GM10248 (cell line): ENCODE data around the gene SYVN1.

Source experiments
- CTCF ChIA-PET: fragments of 300-600 bp; sonication (Branson Sonifier 250); formaldehyde crosslinking; extraction: SDS; loops from one replicate; lab custom pipeline; 2021; ENCODE audit warnings: antibody characterized with exemption; lab: Yijun Ruan, JAX
- POLR2A ChIA-PET: fragments of 350-650 bp; sonication (Branson Sonifier 250); formaldehyde crosslinking; extraction: SDS; loops from one replicate; lab custom pipeline; 2020; ENCODE audit warnings: antibody characterized with exemption; lab: Yijun Ruan, JAX
- DNase-seq: peaks from one replicate; pipeline ENCODE4 v3.0.0; 2012; ENCODE audit errors: extremely low spot score
- TF ChIP-seq, protein P1 (sequence below): IDR thresholded peaks from 2 replicates; pipeline ENCODE4 v1.5.1; 2012; ENCODE audit warnings: mild to moderate bottlenecking, low read depth; ENCODE audit errors: extremely low read depth, missing control alignments, control extremely low read depth

The SYVN1 gene

DNA sequence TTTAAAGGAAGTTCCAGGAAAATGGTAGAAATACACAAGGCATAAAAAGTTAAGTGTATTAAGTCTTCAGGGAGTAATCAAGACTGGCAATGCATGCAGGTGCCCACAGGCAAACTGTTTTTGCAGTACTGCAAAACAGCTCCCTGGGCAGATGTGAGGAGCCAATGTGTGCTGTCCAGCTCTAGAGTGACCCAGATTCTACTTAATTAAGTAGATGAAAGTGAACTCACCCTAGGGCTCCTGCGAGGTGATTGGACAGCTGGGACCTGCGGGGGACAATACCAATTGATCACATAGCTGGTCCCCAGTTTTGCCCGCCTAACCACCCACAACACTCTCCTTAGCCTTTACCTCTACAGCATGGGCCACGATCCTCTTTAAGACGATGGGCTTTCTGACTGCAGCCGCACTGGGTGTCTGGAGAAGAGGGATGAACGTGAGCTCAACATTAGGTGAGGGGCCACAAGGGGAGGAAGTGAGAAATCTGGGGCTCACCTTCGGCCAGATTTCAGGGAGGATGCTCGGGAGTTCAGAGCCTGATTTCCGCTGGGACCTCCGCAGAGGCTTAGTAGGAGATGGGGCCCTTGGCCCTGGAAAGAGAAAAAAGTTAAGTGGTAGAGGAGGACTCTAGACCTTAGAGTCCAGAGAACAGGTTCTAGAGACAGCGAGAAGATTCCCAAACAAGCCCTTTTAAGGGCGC lies 51.0 kb downstream of the SYVN1 start:
- ChIA-PET POLR2A (interaction anchor here (0.6 kb wide), 1 partner anchor 91 kb away, joined by 3 read pairs; no protein-coding TSS in a partner anchor), CTCF (interaction anchor here (1.0 to 1.8 kb wide), 7 partner anchors 11 to 489 kb away, joined by 3 to 10 read pairs (median 3); partner anchors contain the start of genes ARL2 and FAM89B)
- TF ChIP-seq, protein P1, sequence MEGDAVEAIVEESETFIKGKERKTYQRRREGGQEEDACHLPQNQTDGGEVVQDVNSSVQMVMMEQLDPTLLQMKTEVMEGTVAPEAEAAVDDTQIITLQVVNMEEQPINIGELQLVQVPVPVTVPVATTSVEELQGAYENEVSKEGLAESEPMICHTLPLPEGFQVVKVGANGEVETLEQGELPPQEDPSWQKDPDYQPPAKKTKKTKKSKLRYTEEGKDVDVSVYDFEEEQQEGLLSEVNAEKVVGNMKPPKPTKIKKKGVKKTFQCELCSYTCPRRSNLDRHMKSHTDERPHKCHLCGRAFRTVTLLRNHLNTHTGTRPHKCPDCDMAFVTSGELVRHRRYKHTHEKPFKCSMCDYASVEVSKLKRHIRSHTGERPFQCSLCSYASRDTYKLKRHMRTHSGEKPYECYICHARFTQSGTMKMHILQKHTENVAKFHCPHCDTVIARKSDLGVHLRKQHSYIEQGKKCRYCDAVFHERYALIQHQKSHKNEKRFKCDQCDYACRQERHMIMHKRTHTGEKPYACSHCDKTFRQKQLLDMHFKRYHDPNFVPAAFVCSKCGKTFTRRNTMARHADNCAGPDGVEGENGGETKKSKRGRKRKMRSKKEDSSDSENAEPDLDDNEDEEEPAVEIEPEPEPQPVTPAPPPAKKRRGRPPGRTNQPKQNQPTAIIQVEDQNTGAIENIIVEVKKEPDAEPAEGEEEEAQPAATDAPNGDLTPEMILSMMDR = no peak

DNA sequence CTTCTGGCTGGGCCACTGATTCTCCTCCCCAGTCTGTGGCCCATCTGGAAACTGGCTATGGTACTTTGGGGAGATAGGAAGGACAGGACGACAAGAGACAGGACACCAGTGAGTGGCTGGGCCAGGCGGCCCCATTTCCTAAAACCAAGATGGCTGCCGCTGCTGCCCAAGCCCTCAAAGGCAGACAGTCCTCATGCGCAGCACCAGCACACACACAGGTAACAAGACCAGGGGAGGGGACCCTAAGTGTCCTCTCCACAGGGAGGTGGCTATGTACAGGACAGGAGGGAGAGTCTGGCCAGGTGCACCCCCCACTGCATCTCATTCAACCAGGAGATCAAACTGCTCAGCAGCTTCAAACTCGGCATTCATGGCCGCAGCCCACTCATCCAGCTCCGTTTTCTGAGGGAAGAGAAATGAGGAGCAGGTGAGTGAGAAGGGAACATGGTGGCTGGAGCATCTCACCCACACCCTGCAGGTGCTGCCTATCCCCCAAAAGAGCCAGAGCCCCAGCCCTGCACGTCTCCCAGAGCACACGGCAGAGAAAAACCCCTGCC lies 55.5 kb downstream of the SYVN1 start:
- DNase-seq = no peak
- ChIA-PET CTCF (interaction anchor here (0.6 to 3.6 kb wide), 14 partner anchors 10 to 102 kb away, joined by 3 to 19 read pairs (median 4); partner anchors contain the start of genes ARL2, BATF2, NAALADL1 and TM7SF2), POLR2A (interaction anchor here (0.6 to 0.7 kb wide), 2 partner anchors 427 to 728 kb away, joined by 5 to 7 read pairs; no protein-coding TSS in a partner anchor)
- TF ChIP-seq, protein P1 = no peak

More for the DNA sequence above, 51.0 kb downstream of the SYVN1 start:
- DNase-seq = no peak

DNA sequence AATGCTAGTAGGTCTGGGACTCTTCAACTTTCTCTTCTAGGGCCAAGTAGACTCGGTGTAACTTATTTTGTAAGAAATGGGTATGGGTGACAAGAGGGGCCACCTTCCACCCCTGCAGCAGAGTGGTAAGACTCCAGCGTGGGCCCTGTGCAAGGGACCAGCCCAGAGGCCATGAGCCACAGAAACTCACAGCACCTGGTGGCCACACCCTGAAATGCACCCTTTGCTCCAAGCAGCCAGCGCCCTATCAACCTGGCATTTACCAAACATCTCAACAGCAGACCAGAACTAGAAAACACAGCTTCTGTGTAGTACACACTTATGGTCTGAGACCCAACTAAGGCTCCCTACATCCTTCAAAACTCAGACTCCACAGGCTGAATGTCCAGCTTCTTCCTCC lies 56.2 kb downstream of the SYVN1 start:
- ChIA-PET CTCF (interaction anchor here (0.6 to 3.6 kb wide), 14 partner anchors 9 to 103 kb away, joined by 3 to 19 read pairs (median 4); partner anchors contain the start of genes ARL2, BATF2, NAALADL1 and TM7SF2), POLR2A (no interaction called here)
- TF ChIP-seq, protein P1 = peak; percentile 78
- DNase-seq = peak; percentile 73

DNA sequence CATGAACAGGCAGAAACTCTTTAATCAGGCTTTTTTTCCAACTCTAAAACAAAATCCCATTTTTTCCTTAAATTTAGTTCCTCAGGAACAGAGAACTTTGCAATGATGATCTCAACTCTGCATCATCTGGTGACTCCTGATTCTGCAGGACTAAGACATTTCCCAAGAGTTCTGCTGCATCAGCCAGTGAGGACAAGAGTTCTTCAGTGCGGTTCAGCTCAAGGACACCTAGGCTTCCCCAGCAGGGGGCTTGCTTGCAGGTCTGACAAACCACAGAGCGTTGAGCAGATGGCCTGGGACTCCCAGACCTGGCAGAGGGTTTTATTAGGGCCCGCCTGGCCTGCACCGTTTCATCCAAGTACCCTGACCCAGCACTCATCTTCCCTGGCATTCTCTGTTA lies 56.9 kb downstream of the SYVN1 start:
- DNase-seq = no peak
- TF ChIP-seq, protein P1 = no peak
- CTCF ChIA-PET = interaction anchor here (0.9 to 3.6 kb wide), 7 partner anchors 8 to 63 kb away, joined by 3 to 19 read pairs (median 4); partner anchors contain the start of gene TM7SF2
- POLR2A ChIA-PET = no interaction called here
